NT2/D1 (cell line): Measurements from ENCODE around the gene SLC25A36.
A peak's percentile ranks its signal among the peaks of the same experiment; 100 is the strongest.

Source experiments
- DNase-seq: peaks from one replicate; pipeline ENCODE4 v3.0.0-alpha.2; 2011; ENCODE audit warnings: low read depth, low spot score
- H3K27me3 ChIP-seq: 2 replicates; pipeline ENCODE4 v1.6.0; 2011; ENCODE audit warnings: mild to moderate bottlenecking; ENCODE audit not compliant: insufficient read length, insufficient read depth
- H3K36me3 ChIP-seq: 2 replicates; pipeline ENCODE4 v1.6.1; 2011; ENCODE audit warnings: mild to moderate bottlenecking, low read length, mixed read lengths; ENCODE audit not compliant: insufficient read depth, insufficient read length
- H3K4me1 ChIP-seq: 2 replicates; pipeline ENCODE4 v1.5.1; 2011; ENCODE audit not compliant: insufficient read depth, insufficient read length
- H3K4me3 ChIP-seq: 2 replicates; pipeline ENCODE4 v1.5.1; 2011; ENCODE audit warnings: low read depth; ENCODE audit not compliant: insufficient read length
- H3K9ac ChIP-seq: 2 replicates; pipeline ENCODE4 v1.6.0; 2011; ENCODE audit warnings: low read depth; ENCODE audit not compliant: insufficient read length
- H3K9me3 ChIP-seq: 2 replicates; pipeline ENCODE4 v1.5.1; 2011; ENCODE audit warnings: mild to moderate bottlenecking, low read length; ENCODE audit not compliant: insufficient read depth
- SUZ12 ChIP-seq: IDR thresholded peaks from 2 replicates; pipeline ENCODE4 v1.6.1; 2011; ENCODE audit not compliant: insufficient read length, insufficient read depth; ENCODE audit errors: extremely low read depth
- YY1 ChIP-seq: IDR thresholded peaks from 2 replicates; pipeline ENCODE4 v1.6.1; 2011; ENCODE audit not compliant: insufficient read length, insufficient read depth
- ZNF274 ChIP-seq: IDR thresholded peaks from 2 replicates; pipeline ENCODE4 v1.6.1; 2011; ENCODE audit warnings: mild to moderate bottlenecking, low read depth, low read length

Gene SLC25A36

DNA sequence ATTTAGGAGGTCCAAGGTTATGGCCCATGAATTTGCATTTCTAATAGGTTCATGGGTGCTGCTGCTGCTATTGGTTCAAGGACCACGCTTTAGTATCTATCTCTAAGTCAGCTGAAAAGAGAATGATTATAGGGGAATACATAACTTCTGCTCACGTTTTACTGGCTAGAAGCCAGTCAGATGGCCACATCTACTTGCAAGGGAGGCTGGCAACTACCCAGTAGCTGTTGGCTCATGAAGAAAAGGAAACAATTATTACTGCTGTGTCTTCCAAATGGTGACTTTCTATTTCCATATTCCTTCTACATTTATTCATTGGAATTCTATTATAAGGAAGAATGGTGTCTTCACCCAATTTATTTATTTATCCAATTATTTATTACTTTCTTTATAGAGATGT lies 54.2 kb downstream of the SLC25A36 start:
- Histone ChIP-seq H3K4me3 (no peak overlapping the region), H3K9me3 (peaks cover 14% of the 10 kb centered on the region), H3K4me1 (no peaks in the 10 kb centered on the region), H3K9ac (no peak overlapping the region), H3K36me3 (no peaks in the 10 kb centered on the region), H3K27me3 (no peaks in the 10 kb centered on the region)
- no peak for TF ChIP-seq YY1
- no peak for TF ChIP-seq ZNF274
- TF ChIP-seq SUZ12, result no peak
- DNase-seq, result no peak

DNA sequence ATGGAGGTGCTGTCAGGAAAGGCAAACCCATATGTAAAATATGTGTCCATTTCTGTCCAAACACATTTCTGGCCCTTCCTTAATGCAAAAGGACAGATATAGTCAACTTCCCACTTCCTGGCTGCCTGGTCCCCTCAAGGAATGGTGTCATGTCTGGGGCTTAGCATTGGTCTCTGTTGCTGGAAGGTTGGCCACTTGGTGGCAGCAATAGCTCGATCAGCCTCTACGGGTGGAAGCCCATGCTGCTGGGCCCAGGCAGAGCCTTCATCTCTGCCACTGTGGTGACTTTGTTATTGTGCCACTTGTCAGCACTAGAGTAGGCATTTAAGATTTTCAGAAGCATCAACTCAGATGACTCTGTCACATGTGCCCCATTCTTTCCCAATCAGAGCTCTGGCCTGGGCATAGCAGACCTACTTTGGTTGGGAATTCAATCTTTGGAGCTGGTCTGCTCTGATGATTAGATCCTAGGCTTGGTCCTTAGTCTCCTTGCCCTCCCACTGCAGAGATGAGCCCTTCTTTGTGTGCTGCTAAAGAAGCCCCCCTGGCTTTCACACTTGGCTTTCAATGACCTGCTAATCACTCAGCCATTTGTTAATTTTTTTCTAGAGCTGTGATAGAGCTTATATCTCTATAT lies 58.5 kb downstream of the SLC25A36 start:
- Histone ChIP-seq H3K27me3 (no peaks in the 10 kb centered on the region), H3K4me3 (no peak overlapping the region), H3K36me3 (no peaks in the 10 kb centered on the region), H3K9ac (no peak overlapping the region), H3K4me1 (no peaks in the 10 kb centered on the region), H3K9me3 (peaks cover 14% of the 10 kb centered on the region)
- peak; percentile 70 for DNase-seq
- no peak for TF ChIP-seq SUZ12
- no peak for TF ChIP-seq ZNF274
- no peak for TF ChIP-seq YY1

DNA sequence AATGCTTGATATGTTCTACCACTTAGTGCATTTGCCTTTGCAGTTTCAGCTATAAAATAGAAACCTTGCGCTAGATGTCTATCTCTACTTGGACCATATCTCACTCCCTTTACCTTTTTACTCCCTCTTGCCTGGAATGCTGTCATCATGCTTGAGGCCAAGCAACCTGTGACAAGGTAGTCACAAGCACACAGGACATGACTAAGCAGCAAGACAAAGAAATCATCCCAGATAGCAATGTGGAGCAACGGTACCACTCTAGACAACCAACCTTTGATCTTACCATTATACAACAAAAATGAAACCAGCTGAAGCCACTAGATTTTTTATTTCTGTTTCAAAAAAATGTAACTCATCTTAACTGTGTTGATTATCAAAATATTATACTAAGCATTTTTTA lies 59.0 kb downstream of the SLC25A36 start:
- no peak overlapping the region for H3K9ac ChIP-seq
- peaks cover 14% of the 10 kb centered on the region for H3K9me3 ChIP-seq
- no peaks in the 10 kb centered on the region for H3K4me1 ChIP-seq

DNA sequence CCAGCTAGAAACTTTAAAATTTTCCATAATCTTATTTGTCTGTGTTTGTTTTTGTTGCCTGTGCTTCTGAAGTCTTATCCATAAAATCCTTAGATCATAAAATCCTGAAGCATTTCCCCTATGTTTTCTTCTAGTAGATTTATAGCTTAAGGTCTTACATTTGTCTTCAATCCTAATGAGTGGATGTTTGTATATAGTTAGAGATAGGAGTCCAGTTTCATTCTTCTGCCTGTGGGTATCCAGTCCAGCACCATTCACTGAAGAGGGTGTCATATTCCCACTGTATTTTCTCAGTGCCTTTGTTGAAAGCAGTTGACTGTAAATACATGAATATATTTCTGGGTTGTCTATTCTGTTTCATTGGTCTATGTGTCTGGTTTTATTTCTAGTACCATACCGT lies 64.7 kb downstream of the SLC25A36 start:
- DNase-seq, result no peak
- no peak overlapping the region for H3K9ac ChIP-seq
- no peak overlapping the region for H3K4me3 ChIP-seq
- no peaks in the 10 kb centered on the region for H3K36me3 ChIP-seq
- no peaks in the 10 kb centered on the region for H3K4me1 ChIP-seq
- H3K27me3 ChIP-seq, result peaks cover 1% of the 10 kb centered on the region
- H3K9me3 ChIP-seq, result no peaks in the 10 kb centered on the region
- no peak for TF ChIP-seq ZNF274
- no peak for TF ChIP-seq SUZ12
- no peak for TF ChIP-seq YY1

More for the DNA sequence above, 59.0 kb downstream of the SLC25A36 start:
- H3K36me3 ChIP-seq, result no peaks in the 10 kb centered on the region
- H3K27me3 ChIP-seq, result no peaks in the 10 kb centered on the region
- DNase-seq, result no peak
- TF ChIP-seq ZNF274 (no peak), SUZ12 (no peak), YY1 (no peak)
- no peak overlapping the region for H3K4me3 ChIP-seq

DNA sequence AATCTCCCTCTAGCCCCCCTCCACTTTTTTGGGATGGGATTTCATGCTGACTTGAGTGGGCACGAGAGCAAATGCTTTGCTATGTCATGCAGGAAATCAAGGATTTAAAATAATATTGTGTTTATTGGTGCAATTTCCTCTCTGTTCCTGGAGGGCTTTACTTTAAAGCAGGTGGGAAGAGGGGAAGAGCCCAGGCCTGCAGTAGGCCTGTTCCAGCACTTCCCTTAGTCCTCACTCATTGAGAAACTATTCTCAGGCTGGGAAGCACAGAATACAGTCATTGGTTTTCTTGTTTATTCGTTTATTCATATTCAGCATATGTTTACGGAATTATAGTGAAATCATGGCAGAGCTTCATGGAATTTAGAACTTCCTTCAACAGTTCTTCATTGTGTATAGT lies 67.9 kb downstream of the SLC25A36 start:
- H3K9ac ChIP-seq, result no peak overlapping the region
- no peak for TF ChIP-seq SUZ12
- no peak for TF ChIP-seq ZNF274
- no peak for TF ChIP-seq YY1
- H3K9me3 ChIP-seq, result no peaks in the 10 kb centered on the region
- no peaks in the 10 kb centered on the region for H3K4me1 ChIP-seq
- peaks cover 2% of the 10 kb centered on the region for H3K27me3 ChIP-seq
- no peak for DNase-seq
- H3K4me3 ChIP-seq, result no peak overlapping the region
- no peaks in the 10 kb centered on the region for H3K36me3 ChIP-seq

DNA sequence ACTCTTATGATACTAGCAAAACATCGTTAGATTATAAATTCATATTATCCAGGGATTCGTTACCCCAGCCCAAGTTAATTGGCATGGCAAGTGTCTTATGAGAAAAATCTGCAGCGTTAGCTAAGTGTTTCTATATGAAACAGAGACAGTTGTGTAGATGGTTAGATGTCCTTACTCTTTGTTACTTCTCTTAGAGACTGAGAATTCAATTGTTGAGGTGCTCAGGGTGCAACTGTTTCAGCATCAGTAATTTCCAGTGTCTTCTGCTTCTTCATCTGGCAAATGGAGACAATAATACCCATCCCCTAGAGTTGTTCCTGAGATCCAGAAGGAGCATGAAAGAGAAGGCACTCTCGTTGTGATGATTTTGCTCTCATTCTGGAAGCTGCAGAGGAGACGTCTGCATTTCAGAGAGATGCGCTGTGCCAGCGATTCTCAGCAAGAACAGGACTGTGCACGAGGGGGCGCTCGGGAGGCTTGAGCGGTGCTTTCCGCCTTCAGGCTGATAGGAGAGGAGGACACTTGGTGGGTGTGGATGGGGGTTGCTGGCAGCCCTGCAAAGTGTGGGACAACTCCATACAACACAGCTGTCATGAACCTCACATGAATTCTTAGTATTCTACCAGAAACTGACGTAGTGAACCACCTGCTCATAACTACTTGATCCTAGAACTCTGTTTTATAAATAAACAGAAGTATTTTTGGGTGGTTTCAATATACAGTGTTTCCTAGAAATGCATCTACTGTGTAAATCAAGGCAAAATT lies 69.8 kb downstream of the SLC25A36 start:
- Histone ChIP-seq H3K27me3 (peaks cover 2% of the 10 kb centered on the region), H3K9ac (no peak overlapping the region), H3K4me3 (no peak overlapping the region), H3K4me1 (no peaks in the 10 kb centered on the region), H3K9me3 (no peaks in the 10 kb centered on the region), H3K36me3 (no peaks in the 10 kb centered on the region)
- TF ChIP-seq SUZ12, result no peak
- peak; percentile 76 for DNase-seq

GRCh38 chr3:141011997-141012262 lies 70.3 kb downstream of the SLC25A36 start:
- Histone ChIP-seq H3K36me3 (no peaks in the 10 kb centered on the region), H3K4me1 (no peaks in the 10 kb centered on the region), H3K27me3 (peaks cover 2% of the 10 kb centered on the region), H3K4me3 (no peak overlapping the region), H3K9me3 (no peaks in the 10 kb centered on the region), H3K9ac (no peak overlapping the region)
- no peak for TF ChIP-seq ZNF274
- TF ChIP-seq SUZ12, result no peak
- TF ChIP-seq YY1, result no peak
- DNase-seq, result no peak
